T-helper 1 cell treated with Interleukin-12 subunit alpha and Interleukin-12 subunit beta and Interleukin-4 antibody, amounts not matched to agents 30 μg/mL and 1 μg/mL, for 36 hours (primary cell): ENCODE measurements around the gene ADARB1.

Source experiments
- H3K27ac Mint-ChIP-seq: one replicate; pipeline ENCODE4 v1.8.0; 2021; ENCODE audit warnings: mild to moderate bottlenecking, mixed read lengths
- H3K27me3 Mint-ChIP-seq: one replicate; pipeline ENCODE4 v1.8.0; 2021; ENCODE audit warnings: low read depth, mixed read lengths
- H3K36me3 Mint-ChIP-seq: one replicate; pipeline ENCODE4 v1.8.0; 2021; ENCODE audit warnings: low read depth, mixed read lengths
- H3K4me1 Mint-ChIP-seq: one replicate; pipeline ENCODE4 v1.8.0; 2021; ENCODE audit warnings: low read depth, mixed read lengths
- H3K4me3 Mint-ChIP-seq: one replicate; pipeline ENCODE4 v1.8.0; 2021; ENCODE audit warnings: mild to moderate bottlenecking, moderate library complexity, mixed read lengths
- H3K9me3 Mint-ChIP-seq: one replicate; pipeline ENCODE4 v1.8.0; 2021; ENCODE audit warnings: mixed read lengths

ADARB1 gene

DNA sequence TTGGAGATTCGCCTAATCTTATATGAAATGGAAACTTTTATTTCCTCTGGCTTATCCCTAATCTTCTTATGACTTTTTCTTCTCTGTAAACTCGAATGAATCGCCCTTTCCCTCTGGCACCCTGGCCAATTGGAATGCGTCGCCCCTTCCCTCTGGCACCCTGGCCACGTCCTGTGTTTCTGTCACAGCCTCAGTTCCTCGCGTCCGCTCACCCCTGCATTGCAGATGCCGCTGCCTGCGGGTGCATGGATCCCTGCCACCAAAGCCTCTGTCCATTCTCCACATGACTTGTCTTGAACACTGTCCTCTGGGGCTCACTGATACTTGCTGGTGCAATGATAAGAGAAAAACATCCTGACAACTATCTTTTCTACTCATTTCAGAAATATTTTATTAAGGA is 104.6 kb downstream of the ADARB1 start:
- Mint-ChIP-seq H3K9me3 (no peaks in the 10 kb centered on the region), H3K27ac (no peak overlapping the region), H3K36me3 (peaks cover 14% of the 10 kb centered on the region), H3K4me1 (no peaks in the 10 kb centered on the region), H3K4me3 (no peak overlapping the region), H3K27me3 (no peaks in the 10 kb centered on the region)

GRCh38 chr21:45179568-45180245 is 105.3 kb downstream of the ADARB1 start:
- no peak overlapping the region for H3K27ac Mint-ChIP-seq
- H3K27me3 Mint-ChIP-seq = no peaks in the 10 kb centered on the region
- no peaks in the 10 kb centered on the region for H3K4me1 Mint-ChIP-seq
- H3K9me3 Mint-ChIP-seq = no peaks in the 10 kb centered on the region
- no peak overlapping the region for H3K4me3 Mint-ChIP-seq
- peaks cover 15% of the 10 kb centered on the region for H3K36me3 Mint-ChIP-seq

GRCh38 chr21:45180246-45180599 is 105.8 kb downstream of the ADARB1 start:
- Mint-ChIP-seq H3K27ac (no peak overlapping the region), H3K4me3 (no peak overlapping the region), H3K27me3 (no peaks in the 10 kb centered on the region), H3K36me3 (peaks cover 20% of the 10 kb centered on the region), H3K9me3 (peaks cover under 1% of the 10 kb centered on the region), H3K4me1 (no peaks in the 10 kb centered on the region)

- H3K9me3 Mint-ChIP-seq = peaks cover 24% of the 10 kb centered on the region
- no peak overlapping the region for H3K4me3 Mint-ChIP-seq
- H3K27me3 Mint-ChIP-seq = no peaks in the 10 kb centered on the region
- no peaks in the 10 kb centered on the region for H3K4me1 Mint-ChIP-seq
- peaks cover 41% of the 10 kb centered on the region for H3K36me3 Mint-ChIP-seq
- no peak overlapping the region for H3K27ac Mint-ChIP-seq
Measured at GRCh38 chr21:45182958-45183357, 108.6 kb downstream of the ADARB1 start.

GRCh38 chr21:45183852-45184251 is 109.5 kb downstream of the ADARB1 start:
- H3K36me3 Mint-ChIP-seq = peaks cover 49% of the 10 kb centered on the region

GRCh38 chr21:45184869-45185268 is 110.5 kb downstream of the ADARB1 start:
- no peaks in the 10 kb centered on the region for H3K27me3 Mint-ChIP-seq
- peaks cover 59% of the 10 kb centered on the region for H3K36me3 Mint-ChIP-seq
- H3K27ac Mint-ChIP-seq = no peak overlapping the region

More at GRCh38 chr21:45183852-45184251, 109.5 kb downstream of the ADARB1 start:
- Mint-ChIP-seq H3K9me3 (peaks cover 30% of the 10 kb centered on the region), H3K27ac (no peak overlapping the region), H3K4me3 (no peak overlapping the region), H3K27me3 (no peaks in the 10 kb centered on the region), H3K4me1 (no peaks in the 10 kb centered on the region)

GRCh38 chr21:45186709-45187108 is 112.3 kb downstream of the ADARB1 start:
- peaks cover 54% of the 10 kb centered on the region for H3K9me3 Mint-ChIP-seq
- peaks cover 73% of the 10 kb centered on the region for H3K36me3 Mint-ChIP-seq

More at GRCh38 chr21:45184869-45185268, 110.5 kb downstream of the ADARB1 start:
- peaks cover 41% of the 10 kb centered on the region for H3K9me3 Mint-ChIP-seq
- no peak overlapping the region for H3K4me3 Mint-ChIP-seq
- no peaks in the 10 kb centered on the region for H3K4me1 Mint-ChIP-seq

DNA sequence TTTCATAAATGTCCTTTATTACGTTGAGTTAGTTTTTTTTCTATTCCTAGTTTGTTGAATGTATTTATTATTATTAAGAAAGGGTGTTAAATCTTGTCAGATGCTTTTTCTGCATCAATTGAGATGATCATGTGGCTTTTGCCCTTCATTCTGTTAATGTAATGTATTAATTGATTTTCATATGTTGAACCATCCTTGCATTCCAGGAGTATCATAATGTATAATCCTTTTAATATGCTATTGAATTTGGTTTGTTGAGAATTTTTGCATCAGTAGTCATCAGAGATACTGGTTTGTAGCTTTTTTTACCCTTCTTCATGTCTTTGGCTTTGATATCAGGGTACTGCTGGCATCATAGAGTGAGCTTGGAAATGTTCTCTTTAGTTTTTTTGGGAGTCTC is 113.3 kb downstream of the ADARB1 start:
- no peaks in the 10 kb centered on the region for H3K4me1 Mint-ChIP-seq
- H3K9me3 Mint-ChIP-seq = peaks cover 54% of the 10 kb centered on the region
- H3K27me3 Mint-ChIP-seq = no peaks in the 10 kb centered on the region
- H3K36me3 Mint-ChIP-seq = peaks cover 72% of the 10 kb centered on the region
- no peak overlapping the region for H3K4me3 Mint-ChIP-seq
- H3K27ac Mint-ChIP-seq = no peak overlapping the region

More at GRCh38 chr21:45186709-45187108, 112.3 kb downstream of the ADARB1 start:
- no peak overlapping the region for H3K27ac Mint-ChIP-seq
- no peak overlapping the region for H3K4me3 Mint-ChIP-seq
- H3K27me3 Mint-ChIP-seq = no peaks in the 10 kb centered on the region
- H3K4me1 Mint-ChIP-seq = no peaks in the 10 kb centered on the region

DNA sequence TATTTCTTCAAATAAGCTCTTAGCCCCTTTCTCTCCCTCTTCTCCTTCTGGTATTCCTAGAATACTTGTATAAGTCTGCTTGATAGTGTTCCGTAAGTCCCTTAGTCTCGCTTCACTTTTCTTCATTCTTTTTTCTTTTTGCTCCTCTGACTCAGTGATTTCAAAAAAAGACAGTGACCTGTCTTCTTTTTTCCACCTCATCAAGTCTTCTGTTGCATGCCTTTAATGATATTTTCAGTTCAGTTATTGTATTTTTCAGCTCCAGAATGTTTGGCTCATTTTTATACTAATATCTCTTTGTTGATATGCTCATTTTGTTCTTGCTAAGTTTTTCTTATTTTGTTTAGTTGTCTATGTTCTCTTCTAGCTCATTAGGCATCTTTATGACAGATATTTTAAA is 115.6 kb downstream of the ADARB1 start:
- Mint-ChIP-seq H3K27me3 (no peaks in the 10 kb centered on the region), H3K27ac (no peak overlapping the region), H3K4me3 (no peak overlapping the region), H3K36me3 (peaks cover 72% of the 10 kb centered on the region), H3K9me3 (peaks cover 54% of the 10 kb centered on the region), H3K4me1 (no peaks in the 10 kb centered on the region)

DNA sequence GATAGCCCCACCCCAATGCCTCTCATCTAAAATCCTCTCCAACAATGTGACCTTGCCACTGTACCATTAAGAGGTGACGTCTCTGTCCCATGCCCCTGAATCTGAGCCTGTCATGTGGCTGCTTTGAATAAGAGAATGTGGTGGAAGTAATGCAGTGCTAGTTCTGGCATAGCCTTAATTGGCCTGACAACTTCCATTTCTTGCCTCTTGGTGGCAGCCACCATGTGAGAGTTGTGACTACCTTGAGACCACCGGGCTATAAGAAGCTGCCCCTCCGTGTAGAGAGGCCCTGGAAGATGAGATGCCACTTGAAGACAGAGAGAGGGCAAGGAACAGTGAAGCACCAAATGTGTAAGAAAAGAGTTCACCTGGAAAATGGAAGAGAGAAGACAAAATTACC is 118.0 kb downstream of the ADARB1 start:
- Mint-ChIP-seq H3K36me3 (peaks cover 61% of the 10 kb centered on the region), H3K9me3 (peaks cover 37% of the 10 kb centered on the region), H3K4me1 (no peaks in the 10 kb centered on the region), H3K27me3 (no peaks in the 10 kb centered on the region), H3K27ac (no peak overlapping the region), H3K4me3 (no peak overlapping the region)

GRCh38 chr21:45196620-45197019 is 122.2 kb downstream of the ADARB1 start:
- peaks cover 4% of the 10 kb centered on the region for H3K4me1 Mint-ChIP-seq
- no peaks in the 10 kb centered on the region for H3K9me3 Mint-ChIP-seq
- H3K27me3 Mint-ChIP-seq = no peaks in the 10 kb centered on the region
- no peak overlapping the region for H3K27ac Mint-ChIP-seq
- H3K36me3 Mint-ChIP-seq = peaks cover 29% of the 10 kb centered on the region
- no peak overlapping the region for H3K4me3 Mint-ChIP-seq

DNA sequence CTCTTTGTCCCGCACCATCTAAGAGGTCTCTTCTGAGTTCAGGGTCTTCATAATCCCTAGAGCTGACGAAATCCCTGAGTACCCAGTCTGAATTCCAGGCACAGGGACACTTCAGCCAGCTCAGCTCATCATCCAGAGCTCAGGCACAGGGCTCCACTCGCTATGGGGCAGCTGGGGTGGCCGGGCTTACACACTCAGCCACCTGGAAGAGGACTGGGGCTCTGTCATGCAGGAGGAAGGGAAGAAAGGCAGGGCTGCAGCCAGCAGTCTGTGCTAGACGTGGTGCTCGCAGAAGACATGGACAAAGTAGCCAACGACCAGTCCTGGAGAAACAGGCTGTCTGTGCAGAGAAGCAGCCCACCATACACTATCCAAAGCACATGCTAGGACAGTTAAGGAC is 124.8 kb downstream of the ADARB1 start:
- no peak overlapping the region for H3K27ac Mint-ChIP-seq
- H3K4me1 Mint-ChIP-seq = peaks cover 4% of the 10 kb centered on the region
- H3K27me3 Mint-ChIP-seq = no peaks in the 10 kb centered on the region
- no peak overlapping the region for H3K4me3 Mint-ChIP-seq
- H3K36me3 Mint-ChIP-seq = peaks cover 19% of the 10 kb centered on the region
- no peaks in the 10 kb centered on the region for H3K9me3 Mint-ChIP-seq

DNA sequence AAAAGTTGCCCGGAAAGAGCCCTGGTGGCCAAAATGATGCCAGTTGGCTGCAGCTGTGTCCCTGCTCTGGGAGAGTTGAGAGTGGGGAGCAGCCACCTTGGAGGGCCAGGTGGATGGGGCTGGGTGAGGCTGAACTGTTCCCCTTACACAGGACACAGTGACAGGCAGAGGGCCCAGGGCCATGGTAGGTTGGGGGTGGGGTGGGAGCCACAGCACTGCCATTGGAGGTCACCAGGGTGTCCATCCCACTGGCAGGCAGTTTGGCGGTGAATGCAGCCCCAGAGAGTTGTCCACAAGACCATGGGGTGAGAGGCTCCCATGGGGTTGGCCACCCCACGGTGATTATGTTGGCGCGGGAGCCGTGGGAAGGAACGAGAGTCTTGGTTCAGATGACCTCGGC is 125.7 kb downstream of the ADARB1 start:
- H3K36me3 Mint-ChIP-seq = peaks cover 19% of the 10 kb centered on the region
- H3K27ac Mint-ChIP-seq = no peak overlapping the region

GRCh38 chr21:45200581-45201296 is 126.4 kb downstream of the ADARB1 start:
- Mint-ChIP-seq H3K27ac (no peak overlapping the region), H3K27me3 (no peaks in the 10 kb centered on the region)

More for the DNA sequence above, 125.7 kb downstream of the ADARB1 start:
- Mint-ChIP-seq H3K4me1 (peaks cover 4% of the 10 kb centered on the region), H3K9me3 (no peaks in the 10 kb centered on the region), H3K4me3 (no peak overlapping the region), H3K27me3 (no peaks in the 10 kb centered on the region)

DNA sequence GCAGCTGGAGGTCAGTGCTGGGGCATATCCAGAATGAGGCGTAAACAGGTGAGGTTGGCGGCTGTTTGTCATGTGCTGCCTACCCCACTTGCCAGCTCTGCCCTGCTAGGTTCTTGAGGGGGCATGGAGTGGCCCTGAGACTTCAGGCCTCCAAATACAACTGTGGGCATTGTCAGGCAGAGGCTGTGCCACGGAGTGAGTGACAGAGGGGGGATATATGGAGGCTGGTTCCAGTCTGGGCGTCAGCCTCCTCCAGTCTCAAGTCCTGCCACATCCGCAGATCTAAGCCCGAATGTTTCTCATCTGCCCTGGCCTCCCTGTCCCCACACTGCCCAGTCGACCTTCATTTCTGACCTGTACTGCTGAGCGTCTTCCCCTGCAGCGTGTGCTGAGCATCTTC is 128.0 kb downstream of the ADARB1 start:
- Mint-ChIP-seq H3K27ac (no peak overlapping the region), H3K27me3 (no peaks in the 10 kb centered on the region), H3K4me1 (peaks cover 7% of the 10 kb centered on the region), H3K9me3 (no peaks in the 10 kb centered on the region), H3K36me3 (peaks cover 11% of the 10 kb centered on the region), H3K4me3 (no peak overlapping the region)

More at GRCh38 chr21:45200581-45201296, 126.4 kb downstream of the ADARB1 start:
- Mint-ChIP-seq H3K4me3 (no peak overlapping the region), H3K4me1 (peaks cover 4% of the 10 kb centered on the region), H3K9me3 (no peaks in the 10 kb centered on the region), H3K36me3 (peaks cover 12% of the 10 kb centered on the region)
